DOHH2 (cell line): ENCODE measurements around the gene RAX2.

Experiments used
- EZH2phosphoT487 ChIP-seq: fragments of 200-600 bp; sonication (generic); IDR thresholded peaks from 2 replicates; pipeline ENCODE4 v1.6.1; 2017; ENCODE audit warnings: borderline replicate concordance, mild to moderate bottlenecking, antibody characterized with exemption, low read length, moderate library complexity, mixed read lengths
- TF ChIP-seq, protein P1 (sequence below): fragments of 200-600 bp; sonication (generic); IDR thresholded peaks from one replicate; pipeline ENCODE4 v1.5.1; 2014; ENCODE audit warnings: antibody characterized with exemption, mild to moderate bottlenecking, low read depth, low read length; ENCODE audit not compliant: poor library complexity, severe bottlenecking

DNA sequence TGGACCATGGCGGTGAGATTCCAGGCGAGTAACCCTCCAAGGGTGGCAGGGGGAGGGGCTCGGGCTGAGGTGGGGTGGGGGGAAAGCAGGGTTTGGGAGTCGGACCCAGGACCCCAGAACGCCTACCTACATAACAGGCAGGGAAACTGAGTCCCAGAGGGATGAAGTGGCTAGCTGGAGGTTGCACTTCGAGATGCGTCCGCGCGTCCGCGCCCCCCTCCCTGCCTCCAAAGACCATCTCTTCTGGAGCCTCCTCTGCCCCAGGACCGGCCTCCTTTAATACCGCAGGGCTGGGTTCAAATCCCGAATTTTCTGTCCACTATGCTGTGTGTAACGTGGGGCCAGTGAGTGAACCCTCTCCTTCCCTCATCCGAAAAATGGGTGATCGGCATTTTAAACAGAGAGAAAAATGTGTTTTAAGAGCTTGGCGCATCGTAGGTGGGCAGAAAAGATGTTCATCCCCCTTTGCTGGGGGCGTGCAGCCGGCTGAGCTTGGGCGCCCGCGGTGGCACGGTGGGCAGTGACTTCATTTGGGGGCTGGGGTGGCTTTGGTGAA lies 50.1 kb downstream of the RAX2 start:
- TF ChIP-seq, protein P1, sequence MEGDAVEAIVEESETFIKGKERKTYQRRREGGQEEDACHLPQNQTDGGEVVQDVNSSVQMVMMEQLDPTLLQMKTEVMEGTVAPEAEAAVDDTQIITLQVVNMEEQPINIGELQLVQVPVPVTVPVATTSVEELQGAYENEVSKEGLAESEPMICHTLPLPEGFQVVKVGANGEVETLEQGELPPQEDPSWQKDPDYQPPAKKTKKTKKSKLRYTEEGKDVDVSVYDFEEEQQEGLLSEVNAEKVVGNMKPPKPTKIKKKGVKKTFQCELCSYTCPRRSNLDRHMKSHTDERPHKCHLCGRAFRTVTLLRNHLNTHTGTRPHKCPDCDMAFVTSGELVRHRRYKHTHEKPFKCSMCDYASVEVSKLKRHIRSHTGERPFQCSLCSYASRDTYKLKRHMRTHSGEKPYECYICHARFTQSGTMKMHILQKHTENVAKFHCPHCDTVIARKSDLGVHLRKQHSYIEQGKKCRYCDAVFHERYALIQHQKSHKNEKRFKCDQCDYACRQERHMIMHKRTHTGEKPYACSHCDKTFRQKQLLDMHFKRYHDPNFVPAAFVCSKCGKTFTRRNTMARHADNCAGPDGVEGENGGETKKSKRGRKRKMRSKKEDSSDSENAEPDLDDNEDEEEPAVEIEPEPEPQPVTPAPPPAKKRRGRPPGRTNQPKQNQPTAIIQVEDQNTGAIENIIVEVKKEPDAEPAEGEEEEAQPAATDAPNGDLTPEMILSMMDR: no peak
- TF ChIP-seq EZH2phosphoT487: no peak
